ENCODE results near the gene ASH1L.
"Not testable (repeated sequence)": the region's sequence is repeated elsewhere in the genome, so short reads cannot be mapped to it uniquely, and the experiment has no call there.

Gene ASH1L

DNA sequence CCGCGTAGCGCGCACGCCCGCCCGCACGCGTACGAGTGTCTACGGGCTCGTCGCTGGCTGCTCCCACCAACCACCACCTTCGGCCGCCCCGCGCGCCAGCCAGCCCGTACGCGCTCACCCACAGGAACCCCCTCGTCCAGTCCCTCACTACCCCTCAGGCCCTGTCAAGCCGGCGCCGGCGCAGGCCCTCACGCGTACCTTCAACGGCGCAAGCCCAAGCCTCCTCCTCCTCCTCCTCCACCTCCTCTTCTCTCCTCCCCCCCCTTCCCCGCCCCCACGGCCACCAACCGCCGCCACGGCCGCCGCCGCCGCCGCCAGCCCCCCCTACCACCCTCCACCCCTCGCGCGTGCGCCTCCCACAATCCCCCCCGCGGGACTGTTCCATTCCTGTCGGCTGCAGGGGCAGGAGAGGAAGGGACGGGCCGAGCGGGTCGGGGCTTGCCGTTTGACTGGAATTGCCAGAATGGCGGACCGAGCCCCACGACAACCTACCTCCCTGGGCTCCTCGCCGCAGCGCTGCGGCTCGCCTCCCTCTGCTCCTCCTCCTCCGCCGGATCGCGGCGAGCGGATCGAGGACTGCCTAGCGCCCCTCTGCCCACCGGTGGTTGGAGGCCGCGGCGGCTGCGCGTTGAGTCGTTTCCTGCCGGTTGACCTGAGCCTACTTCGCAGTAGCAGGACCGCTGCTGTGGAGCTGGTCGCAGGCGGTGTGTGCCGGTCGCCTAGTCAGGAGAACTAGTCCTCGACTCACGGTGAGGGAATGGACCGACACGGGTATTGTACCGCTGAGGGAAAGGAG lies at the start of gene ASH1L:
Gene ASH1L, minus strand, starts transcription at position 223 of the 796 bp plus-strand sequence. CDS start 41,284 bp downstream, outside the sequence.
- Mint-ChIP-seq H3K4me3 (peak within 1 kb of the TSS; percentile 99), H3K27ac (peak within 1 kb of the TSS; percentile 93), H3K9me3 (no peaks in the 10 kb centered on the region), H3K27me3 (no peaks in the 10 kb centered on the region), H3K4me1 (ENCODE audit: low read depth) (peaks cover 27% of the 10 kb centered on the region), H3K36me3 (ENCODE audit: low read depth) (peaks cover 41% of the 10 kb centered on the region)
- intact Hi-C loops (cut with micrococcal nuclease), result no loop called here

DNA sequence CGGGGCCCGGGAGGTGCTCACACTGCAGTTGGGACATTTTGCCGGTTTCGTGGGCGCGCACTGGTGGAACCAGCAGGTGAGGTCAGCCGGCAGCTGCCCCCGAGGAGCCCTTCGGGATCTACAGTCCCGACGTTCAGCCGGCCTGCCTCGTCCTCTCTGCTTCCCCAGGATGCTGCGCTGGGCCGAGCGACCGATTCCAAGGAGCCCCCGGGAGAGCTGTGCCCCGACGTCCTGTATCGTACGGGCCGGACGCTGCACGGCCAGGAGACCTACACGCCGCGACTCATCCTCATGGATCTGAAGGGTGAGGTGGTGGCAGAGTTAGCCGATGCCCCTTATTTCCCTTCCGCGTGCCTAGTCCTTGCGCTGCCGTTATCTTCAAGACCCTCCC lies 47.6 kb upstream of the ASH1L start:
- H3K9me3 Mint-ChIP-seq; intact Hi-C loops (cut with micrococcal nuclease); H3K4me1 Mint-ChIP-seq (ENCODE audit: low read depth); H3K27me3 Mint-ChIP-seq: not testable (repeated sequence)
- Mint-ChIP-seq H3K36me3 (ENCODE audit: low read depth) (peaks cover 27% of the 10 kb centered on the region), H3K27ac (peak overlapping the region; percentile 90), H3K4me3 (peak overlapping the region; percentile 89)

GRCh38 chr1:155609515-155610256 lies 47.1 kb upstream of the ASH1L start, which contains the start of gene MSTO1:
Gene MSTO1 (plus strand): TSS chr1:155610218. CDS start chr1:155610249, 31 bp downstream.
- Mint-ChIP-seq H3K4me1 (ENCODE audit: low read depth) (no peaks in the 10 kb centered on the region), H3K9me3 (no peaks in the 10 kb centered on the region), H3K4me3 (peak within 1 kb of the TSS; percentile 89), H3K36me3 (ENCODE audit: low read depth) (peaks cover 21% of the 10 kb centered on the region), H3K27me3 (no peaks in the 10 kb centered on the region), H3K27ac (peak within 1 kb of the TSS; percentile 90)
- intact Hi-C loops (cut with micrococcal nuclease), result no loop called here

DNA sequence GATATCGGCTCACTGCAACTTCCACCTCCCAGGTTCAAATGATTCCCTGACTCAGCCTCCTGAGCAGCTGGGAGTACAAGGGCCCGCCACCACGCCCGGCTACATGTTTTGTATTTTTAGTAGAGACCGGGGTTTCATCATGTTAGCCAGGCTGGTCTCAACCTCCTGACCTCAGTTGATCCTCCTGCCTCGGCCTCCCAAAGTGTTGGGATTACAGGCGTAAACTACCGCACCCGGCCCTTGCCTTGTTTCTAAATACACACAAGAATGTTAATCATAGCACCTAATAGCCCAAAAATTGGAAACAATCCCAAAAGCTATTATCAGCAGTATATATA lies 46.3 kb upstream of the ASH1L start:
- H3K9me3 Mint-ChIP-seq, result no peaks in the 10 kb centered on the region

DNA sequence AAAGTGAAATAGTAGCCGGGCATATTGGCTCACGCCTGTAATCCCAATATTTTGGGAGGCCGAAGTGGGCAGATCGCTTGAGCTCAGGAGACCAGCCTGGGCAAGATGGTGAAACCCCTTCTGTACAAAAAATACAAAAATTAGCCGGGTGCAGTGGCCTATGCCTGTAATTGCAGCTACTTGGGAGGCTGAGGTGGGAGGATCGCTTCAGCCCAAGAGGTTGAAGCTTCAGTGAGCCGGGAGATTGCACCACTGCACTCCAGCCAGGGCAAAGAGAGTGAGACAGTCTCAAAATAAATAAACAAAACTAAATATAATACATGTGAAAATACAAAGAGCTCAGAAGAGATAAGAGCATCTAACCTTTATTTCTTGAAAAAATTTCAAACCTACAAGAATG lies 45.1 kb upstream of the ASH1L start:
- H3K4me3 Mint-ChIP-seq, result no peak overlapping the region
- H3K36me3 Mint-ChIP-seq (ENCODE audit: low read depth), result peaks cover 9% of the 10 kb centered on the region
- H3K4me1 Mint-ChIP-seq (ENCODE audit: low read depth), result no peaks in the 10 kb centered on the region
- H3K27me3 Mint-ChIP-seq, result no peaks in the 10 kb centered on the region
- intact Hi-C loops (cut with micrococcal nuclease), result no loop called here
- no peak overlapping the region for H3K27ac Mint-ChIP-seq
- H3K9me3 Mint-ChIP-seq, result no peaks in the 10 kb centered on the region

More for the DNA sequence above, 46.3 kb upstream of the ASH1L start:
- Mint-ChIP-seq H3K27ac (no peak overlapping the region), H3K4me1 (ENCODE audit: low read depth) (no peaks in the 10 kb centered on the region), H3K27me3 (no peaks in the 10 kb centered on the region), H3K4me3 (no peak overlapping the region), H3K36me3 (ENCODE audit: low read depth) (peaks cover 16% of the 10 kb centered on the region)
- intact Hi-C loops (cut with micrococcal nuclease), result no loop called here

DNA sequence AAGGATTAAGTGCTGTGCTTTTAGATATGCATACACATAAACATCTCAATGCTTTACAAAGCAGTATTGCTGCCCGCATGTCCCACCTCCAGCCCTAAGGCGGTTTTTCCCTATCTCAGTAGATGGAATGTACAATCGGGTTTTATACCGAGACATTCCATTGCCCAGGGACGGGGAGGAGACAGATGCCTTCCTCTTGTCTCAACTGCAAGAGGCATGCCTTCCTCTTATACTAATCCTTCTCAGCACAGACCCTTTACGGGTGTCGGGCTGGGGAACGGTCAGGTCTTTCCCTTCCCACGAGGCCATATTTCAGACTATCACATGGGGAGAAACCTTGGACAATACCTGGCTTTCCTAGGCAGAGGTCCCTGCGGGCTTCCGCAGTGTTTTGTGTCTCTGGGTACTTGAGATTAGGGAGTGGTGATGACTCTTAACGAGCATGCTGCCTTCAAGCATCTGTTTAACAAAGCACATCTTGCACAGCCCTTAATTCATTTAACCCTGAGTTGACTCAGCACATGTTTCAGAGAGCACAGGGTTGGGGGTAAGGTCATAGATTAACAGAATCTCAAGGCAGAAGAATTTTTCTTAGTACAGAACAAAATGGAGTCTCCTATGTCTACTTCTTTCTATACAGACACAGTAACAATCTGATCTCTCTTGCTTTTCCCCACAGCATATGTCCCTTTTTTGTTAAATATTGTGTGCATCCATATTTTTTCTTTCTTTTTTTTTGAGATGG lies 37.4 kb upstream of the ASH1L start:
- H3K27ac Mint-ChIP-seq; H3K36me3 Mint-ChIP-seq (ENCODE audit: low read depth); H3K4me3 Mint-ChIP-seq; intact Hi-C loops (cut with micrococcal nuclease); H3K9me3 Mint-ChIP-seq: not testable (repeated sequence)
- Mint-ChIP-seq H3K27me3 (peaks cover 13% of the 10 kb centered on the region), H3K4me1 (ENCODE audit: low read depth) (peaks cover 13% of the 10 kb centered on the region)

- H3K9me3 Mint-ChIP-seq, result no peaks in the 10 kb centered on the region
- H3K4me1 Mint-ChIP-seq (ENCODE audit: low read depth), result peaks cover 13% of the 10 kb centered on the region
- H3K4me3 Mint-ChIP-seq, result peak overlapping the region; percentile 17
- no peak overlapping the region for H3K27ac Mint-ChIP-seq
- H3K36me3 Mint-ChIP-seq (ENCODE audit: low read depth), result no peaks in the 10 kb centered on the region
- H3K27me3 Mint-ChIP-seq, result peaks cover 13% of the 10 kb centered on the region
- intact Hi-C loops (cut with micrococcal nuclease), result no loop called here
Measured at GRCh38 chr1:155598842-155599331, 36.3 kb upstream of the ASH1L start.

- no peaks in the 10 kb centered on the region for H3K9me3 Mint-ChIP-seq
- H3K36me3 Mint-ChIP-seq (ENCODE audit: low read depth), result no peaks in the 10 kb centered on the region
- H3K4me3 Mint-ChIP-seq, result no peak overlapping the region
- H3K27me3 Mint-ChIP-seq, result peaks cover 13% of the 10 kb centered on the region
- no peak overlapping the region for H3K27ac Mint-ChIP-seq
- intact Hi-C loops (cut with micrococcal nuclease), result no loop called here
- H3K4me1 Mint-ChIP-seq (ENCODE audit: low read depth), result peaks cover 13% of the 10 kb centered on the region
Measured at GRCh38 chr1:155596864-155597263, 34.3 kb upstream of the ASH1L start.

DNA sequence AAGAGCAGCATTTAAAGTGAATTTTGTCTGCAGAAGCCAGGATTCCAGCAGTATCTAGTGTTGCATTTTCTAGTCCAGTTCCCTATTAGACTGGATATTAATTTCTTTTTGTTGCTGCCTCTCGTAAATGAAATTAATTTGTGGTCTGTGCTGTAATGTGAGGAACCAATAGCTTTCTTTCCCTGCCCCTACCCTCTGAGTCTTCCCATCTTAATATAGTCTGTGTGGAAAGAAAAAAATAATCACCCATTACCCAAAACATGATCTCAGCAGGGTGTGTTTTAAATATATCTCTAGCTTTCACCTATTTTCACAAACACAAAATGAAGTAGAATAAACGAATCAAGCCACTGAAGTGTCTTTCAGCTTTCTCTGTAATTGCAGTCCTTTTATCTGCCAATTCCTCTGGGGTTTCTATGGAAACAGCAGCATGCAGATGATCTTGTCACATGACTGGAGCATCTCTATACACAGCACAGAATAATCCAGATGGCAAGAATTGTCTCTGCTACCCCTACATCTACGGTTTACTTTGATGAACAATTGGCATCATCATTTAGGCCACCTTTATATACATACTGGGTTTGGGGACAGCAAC lies 33.4 kb upstream of the ASH1L start:
- H3K27ac Mint-ChIP-seq; H3K4me3 Mint-ChIP-seq; H3K9me3 Mint-ChIP-seq; intact Hi-C loops (cut with micrococcal nuclease); H3K36me3 Mint-ChIP-seq (ENCODE audit: low read depth): not testable (repeated sequence)
- peaks cover 13% of the 10 kb centered on the region for H3K27me3 Mint-ChIP-seq
- peaks cover 13% of the 10 kb centered on the region for H3K4me1 Mint-ChIP-seq (ENCODE audit: low read depth)

DNA sequence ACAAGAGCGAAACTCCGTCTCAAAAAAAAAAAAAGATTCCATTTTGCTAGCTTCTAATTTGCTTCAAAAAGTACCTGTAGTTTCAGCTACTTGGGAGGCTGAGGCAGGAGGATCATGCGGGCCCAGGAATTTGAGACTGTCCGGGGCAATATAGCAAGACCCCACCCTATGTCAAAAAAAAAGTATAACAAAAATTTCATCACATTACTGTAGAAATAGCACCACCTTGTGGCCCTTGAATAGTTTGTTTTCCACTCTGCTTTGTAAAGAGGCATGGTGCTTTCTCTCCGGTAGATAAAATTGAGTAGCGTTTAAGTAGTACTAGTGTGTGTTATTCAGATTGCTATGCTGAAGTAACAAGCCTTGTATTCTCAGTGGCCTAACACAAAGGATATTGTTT lies 29.2 kb upstream of the ASH1L start:
- Mint-ChIP-seq H3K4me1 (ENCODE audit: low read depth) (no peaks in the 10 kb centered on the region), H3K27me3 (no peaks in the 10 kb centered on the region), H3K36me3 (ENCODE audit: low read depth) (no peaks in the 10 kb centered on the region), H3K9me3 (no peaks in the 10 kb centered on the region), H3K27ac (no peak overlapping the region), H3K4me3 (no peak overlapping the region)
- intact Hi-C loops (cut with micrococcal nuclease), result loop anchor here (5.0 kb wide), 1 partner anchor 339 kb away; no protein-coding TSS in a partner anchor

- H3K27ac Mint-ChIP-seq; H3K4me3 Mint-ChIP-seq; H3K4me1 Mint-ChIP-seq (ENCODE audit: low read depth); H3K27me3 Mint-ChIP-seq; H3K36me3 Mint-ChIP-seq (ENCODE audit: low read depth); H3K9me3 Mint-ChIP-seq: not testable (repeated sequence)
- intact Hi-C loops (cut with micrococcal nuclease), result loop anchor here (5.0 kb wide), 1 partner anchor 338 kb away; no protein-coding TSS in a partner anchor
Measured at GRCh38 chr1:155590516-155591247, 28.1 kb upstream of the ASH1L start.

- intact Hi-C loops (cut with micrococcal nuclease); H3K27ac Mint-ChIP-seq: not testable (repeated sequence)
Measured at GRCh38 chr1:155589282-155589681, 26.7 kb upstream of the ASH1L start.

GRCh38 chr1:155583846-155584245 lies 21.2 kb upstream of the ASH1L start:
- H3K27me3 Mint-ChIP-seq; H3K9me3 Mint-ChIP-seq; H3K27ac Mint-ChIP-seq; H3K4me3 Mint-ChIP-seq; H3K4me1 Mint-ChIP-seq (ENCODE audit: low read depth); intact Hi-C loops (cut with micrococcal nuclease); H3K36me3 Mint-ChIP-seq (ENCODE audit: low read depth): not testable (repeated sequence)

More at GRCh38 chr1:155589282-155589681, 26.7 kb upstream of the ASH1L start:
- H3K4me1 Mint-ChIP-seq (ENCODE audit: low read depth); H3K4me3 Mint-ChIP-seq; H3K9me3 Mint-ChIP-seq; H3K36me3 Mint-ChIP-seq (ENCODE audit: low read depth); H3K27me3 Mint-ChIP-seq: not testable (repeated sequence)
